HFF-Myc (cell line): ENCODE measurements around the gene PLXNC1.

Experiments used
- DNase-seq: peaks from one replicate; pipeline ENCODE4 v3.0.0-alpha.2; 2011; ENCODE audit warnings: low read depth; ENCODE audit errors: extremely low read depth
- H3K4me3 ChIP-seq: replicated peaks from 2 replicates; pipeline ENCODE4 v1.5.1; 2011; ENCODE audit warnings: low read depth, mild to moderate bottlenecking, control low read depth, low read length
- CTCF ChIP-seq: IDR thresholded peaks from 2 replicates; pipeline ENCODE4 v1.5.1; 2012; ENCODE audit warnings: mild to moderate bottlenecking, low read depth, low read length, control low read depth; ENCODE audit errors: missing control alignments

The PLXNC1 gene

DNA sequence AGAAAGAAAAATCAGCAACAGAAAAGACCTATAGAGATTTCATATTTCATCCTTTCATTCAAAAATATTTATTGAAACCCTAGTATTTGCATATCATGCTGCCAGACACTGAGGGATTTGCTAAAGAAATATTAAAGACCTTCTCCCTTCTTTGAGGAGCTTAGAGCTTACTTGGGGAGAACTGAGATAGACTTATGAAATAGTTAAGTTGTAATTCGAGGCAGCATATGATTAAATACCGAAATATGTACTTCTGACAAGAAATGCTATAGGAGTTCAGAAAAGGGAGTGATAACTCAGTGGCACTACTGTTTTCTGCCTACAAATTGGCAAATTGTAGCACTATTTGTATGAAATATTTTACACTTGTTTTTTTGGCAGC, 59.1 kb downstream of the PLXNC1 start:
- H3K4me3 ChIP-seq, result no peak overlapping the region
- no peak for DNase-seq
- TF ChIP-seq CTCF, result no peak

- H3K4me3 ChIP-seq, result no peak overlapping the region
- no peak for DNase-seq
- TF ChIP-seq CTCF, result no peak
Measured at GRCh38 chr12:94207849-94208621, 59.7 kb downstream of the PLXNC1 start.

DNA sequence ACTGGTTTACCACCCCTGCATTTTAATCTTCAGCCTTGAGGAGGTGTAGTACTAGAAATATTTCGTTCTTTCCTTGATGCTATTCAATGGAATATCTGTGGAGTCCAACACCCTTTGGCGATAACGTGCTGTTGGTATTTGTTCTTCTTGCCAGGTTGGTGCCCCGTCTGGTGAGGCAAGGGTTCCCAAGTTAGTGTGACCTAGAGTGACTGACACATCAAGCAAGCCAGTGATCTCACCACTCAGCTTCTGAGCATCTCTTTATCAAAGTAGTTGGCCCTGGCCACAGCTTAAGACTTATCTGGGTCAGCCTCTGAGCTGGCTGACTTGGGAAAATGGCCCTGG, 60.2 kb downstream of the PLXNC1 start:
- TF ChIP-seq CTCF, result no peak
- no peak overlapping the region for H3K4me3 ChIP-seq
- no peak for DNase-seq

DNA sequence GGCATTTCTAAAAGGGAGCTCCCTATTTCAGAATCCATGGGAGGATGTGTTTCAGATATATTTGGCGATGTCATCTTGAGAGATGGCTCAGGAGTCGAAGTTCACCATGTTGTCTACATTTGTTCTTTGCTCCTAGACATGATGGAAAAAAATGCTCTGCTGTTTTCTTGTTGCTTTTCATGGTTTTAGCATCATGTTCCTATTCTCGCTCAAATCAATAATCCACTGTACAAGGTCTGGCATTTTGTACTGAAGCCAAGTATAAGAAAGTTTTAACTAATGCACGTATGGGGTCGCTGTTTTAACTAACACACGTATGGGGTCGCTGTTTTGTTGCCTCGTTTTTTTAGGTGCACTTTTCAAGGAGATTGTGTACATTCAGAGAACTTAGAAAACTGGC, 60.9 kb downstream of the PLXNC1 start:
- no peak for DNase-seq
- H3K4me3 ChIP-seq, result no peak overlapping the region
- no peak for TF ChIP-seq CTCF

DNA sequence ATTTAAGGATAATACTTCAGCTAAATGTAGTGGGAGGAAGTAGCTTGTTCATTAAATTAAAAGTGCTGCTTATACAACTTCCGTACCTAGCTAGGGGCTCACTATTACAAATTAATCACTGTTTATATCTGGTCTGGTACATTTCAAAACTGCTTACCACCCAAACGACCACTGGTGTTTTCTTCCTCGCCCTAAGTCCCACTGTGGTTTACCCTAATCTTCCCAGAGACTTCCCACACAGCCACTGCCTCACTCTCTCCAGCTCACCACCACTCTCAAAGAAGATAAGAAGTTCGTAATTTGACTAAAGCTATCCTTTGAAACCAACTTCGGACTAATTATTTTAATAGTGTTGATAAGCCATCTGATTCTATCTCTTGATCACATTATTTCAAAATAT, 62.6 kb downstream of the PLXNC1 start:
- H3K4me3 ChIP-seq, result no peak overlapping the region
- DNase-seq, result no peak
- no peak for TF ChIP-seq CTCF

- no peak overlapping the region for H3K4me3 ChIP-seq
- DNase-seq, result no peak
- TF ChIP-seq CTCF, result no peak
Measured at GRCh38 chr12:94218233-94218632, 69.9 kb downstream of the PLXNC1 start.

- no peak for TF ChIP-seq CTCF
- H3K4me3 ChIP-seq, result no peak overlapping the region
- no peak for DNase-seq
Measured at GRCh38 chr12:94219622-94220302, 71.4 kb downstream of the PLXNC1 start.
